GM21737 (cell line): Measurements from ENCODE around the gene MVK.

Experiments used
- ATAC-seq: cut with Tn5 transposase; IDR thresholded peaks from one replicate; pipeline ENCODE4 v1.9.1; 2021; ENCODE audit warnings: mild to moderate bottlenecking, moderate library complexity; ENCODE audit not compliant: unreplicated experiment

The MVK gene

GRCh38 chr12:109573029-109573913 is at the start of gene MVK, which contains the start of gene MMAB:
MVK (plus strand) TSS chr12:109573794; CDS start chr12:109574823, 1,029 bp downstream.
MMAB (minus strand) TSS chr12:109573504; CDS start chr12:109573480, 24 bp downstream.
- peak; percentile 97 for ATAC-seq

GRCh38 chr12:109524466-109525278 is 48.9 kb upstream of the MVK start:
- ATAC-seq = no peak

GRCh38 chr12:109525279-109525585 is 48.4 kb upstream of the MVK start:
- no peak for ATAC-seq

GRCh38 chr12:109527489-109528123 is 46.0 kb upstream of the MVK start:
- no peak for ATAC-seq

GRCh38 chr12:109529691-109530640 is 43.6 kb upstream of the MVK start:
- ATAC-seq = no peak

GRCh38 chr12:109531411-109531810 is 42.2 kb upstream of the MVK start:
- ATAC-seq = no peak

GRCh38 chr12:109532721-109533486 is 40.7 kb upstream of the MVK start:
- ATAC-seq = no peak

GRCh38 chr12:109533487-109533740 is 40.2 kb upstream of the MVK start:
- no peak for ATAC-seq

- no peak for ATAC-seq
These were observed 39.1 kb upstream of the MVK start for GRCh38 chr12:109534456-109534855.

- no peak for ATAC-seq
These were observed 38.2 kb upstream of the MVK start for GRCh38 chr12:109535231-109535862.

GRCh38 chr12:109535863-109536250 is 37.7 kb upstream of the MVK start:
- ATAC-seq = no peak

- no peak for ATAC-seq
These were observed 36.5 kb upstream of the MVK start for GRCh38 chr12:109537136-109537535.

GRCh38 chr12:109538191-109538863 is 35.3 kb upstream of the MVK start:
- ATAC-seq = no peak

- ATAC-seq = no peak
These were observed 34.1 kb upstream of the MVK start for GRCh38 chr12:109539508-109539907.

- ATAC-seq = no peak
These were observed 32.8 kb upstream of the MVK start for GRCh38 chr12:109540526-109541412.

GRCh38 chr12:109541413-109541726 is 32.2 kb upstream of the MVK start:
- ATAC-seq = no peak

GRCh38 chr12:109542014-109542413 is 31.6 kb upstream of the MVK start:
- no peak for ATAC-seq

- ATAC-seq = no peak
These were observed 30.7 kb upstream of the MVK start for GRCh38 chr12:109542876-109543275.
